ENCODE measurements around the gene JPH2. TPM values are rescaled to one million over a fixed set of nuclear protein-coding genes. Genes with fewer than 3 reads are reported as not detected.

Gene JPH2
- total RNA-seq, 1 donor from 2014 or later, result 0.07 TPM

GRCh38 chr20:44085616-44086434 lies 101.2 kb downstream of the JPH2 start:
- H3K4me1 Mint-ChIP-seq, result peaks cover 6% of the 10 kb centered on the region
- H3K9me3 Mint-ChIP-seq, result no peaks in the 10 kb centered on the region
- no peaks in the 10 kb centered on the region for H3K27me3 Mint-ChIP-seq (ENCODE audit: low read depth)
- no peaks in the 10 kb centered on the region for H3K36me3 Mint-ChIP-seq (ENCODE audit: low read depth)
- H3K27ac Mint-ChIP-seq (ENCODE audit: unreplicated experiment), result no peak overlapping the region
- no peak for TF ChIP-seq CTCF (conservative IDR thresholded peaks at IDR 0.05)
- H3K4me3 Mint-ChIP-seq, result no peak overlapping the region
- no peak for DNase-seq (ENCODE audit: low read depth, low spot score)

GRCh38 chr20:44084891-44085290 lies 102.1 kb downstream of the JPH2 start:
- TF ChIP-seq CTCF (conservative IDR thresholded peaks at IDR 0.05), result no peak
- Mint-ChIP-seq H3K27me3 (ENCODE audit: low read depth) (no peaks in the 10 kb centered on the region), H3K27ac (ENCODE audit: unreplicated experiment) (no peak overlapping the region), H3K4me3 (no peak overlapping the region), H3K4me1 (peaks cover 3% of the 10 kb centered on the region), H3K36me3 (ENCODE audit: low read depth) (no peaks in the 10 kb centered on the region), H3K9me3 (no peaks in the 10 kb centered on the region)
- DNase-seq (ENCODE audit: low read depth, low spot score), result no peak

- Mint-ChIP-seq H3K4me1 (no peaks in the 10 kb centered on the region), H3K36me3 (ENCODE audit: low read depth) (no peaks in the 10 kb centered on the region), H3K27ac (ENCODE audit: unreplicated experiment) (no peak overlapping the region), H3K4me3 (no peak overlapping the region), H3K9me3 (no peaks in the 10 kb centered on the region), H3K27me3 (ENCODE audit: low read depth) (no peaks in the 10 kb centered on the region)
- no peak for TF ChIP-seq CTCF (conservative IDR thresholded peaks at IDR 0.05)
- DNase-seq (ENCODE audit: low read depth, low spot score), result no peak
These were observed 102.5 kb downstream of the JPH2 start for GRCh38 chr20:44084439-44084838.

- Mint-ChIP-seq H3K4me3 (no peak overlapping the region), H3K27me3 (ENCODE audit: low read depth) (no peaks in the 10 kb centered on the region), H3K9me3 (no peaks in the 10 kb centered on the region), H3K36me3 (ENCODE audit: low read depth) (no peaks in the 10 kb centered on the region), H3K4me1 (no peaks in the 10 kb centered on the region), H3K27ac (ENCODE audit: unreplicated experiment) (no peak overlapping the region)
- TF ChIP-seq CTCF (conservative IDR thresholded peaks at IDR 0.05), result no peak
- DNase-seq (ENCODE audit: low read depth, low spot score), result no peak
These were observed 103.6 kb downstream of the JPH2 start for GRCh38 chr20:44083220-44083933.

GRCh38 chr20:44081888-44082287 lies 105.1 kb downstream of the JPH2 start:
- Mint-ChIP-seq H3K4me1 (no peaks in the 10 kb centered on the region), H3K9me3 (no peaks in the 10 kb centered on the region), H3K27ac (ENCODE audit: unreplicated experiment) (no peak overlapping the region), H3K4me3 (no peak overlapping the region), H3K27me3 (ENCODE audit: low read depth) (no peaks in the 10 kb centered on the region), H3K36me3 (ENCODE audit: low read depth) (no peaks in the 10 kb centered on the region)
- DNase-seq (ENCODE audit: low read depth, low spot score), result no peak
- TF ChIP-seq CTCF (conservative IDR thresholded peaks at IDR 0.05), result no peak
